ENCODE data around the gene ADD2. TPM values are rescaled to one million over a fixed set of nuclear protein-coding genes. Genes with fewer than 3 reads are reported as not detected.

ADD2 gene
- total and polyA plus RNA-seq, 2 experiments from 2014 or later: 34.6 to 223 TPM

GRCh38 chr2:70679259-70679658 is 88.7 kb downstream of the ADD2 start:
- no peaks in the 10 kb centered on the region for H3K79me2 ChIP-seq (replicated peaks; ENCODE audit: insufficient read depth)
- no peak overlapping the region for H3K4me3 ChIP-seq
- no peaks in the 10 kb centered on the region for H3K9me3 Mint-ChIP-seq
- H3K27ac ChIP-seq (ENCODE audit: low read depth): no peak overlapping the region
- DNase-seq (ENCODE audit: low spot score): no peak
- H3K27me3 ChIP-seq (ENCODE audit: insufficient read depth): no peaks in the 10 kb centered on the region
- H2AFZ ChIP-seq: no peak overlapping the region
- no peaks in the 10 kb centered on the region for H3F3A ChIP-seq (replicated peaks; ENCODE audit: low read depth)
- H3K4me1 Mint-ChIP-seq: no peaks in the 10 kb centered on the region
- H3K36me3 Mint-ChIP-seq (ENCODE audit: low read depth): peaks cover 88% of the 10 kb centered on the region
- H4K20me1 ChIP-seq (replicated peaks; ENCODE audit: insufficient read depth): peaks cover 8% of the 10 kb centered on the region; the same call in 1 of the 2 replicates
- ATAC-seq: no peak
- H3K36me3 ChIP-seq (ENCODE audit: insufficient read depth): peaks cover 62% of the 10 kb centered on the region
- no peak overlapping the region for H3K4me3 Mint-ChIP-seq
- H3K27me3 Mint-ChIP-seq (ENCODE audit: insufficient read depth, low read depth, poor library complexity): peaks cover 3% of the 10 kb centered on the region
- H3K4me2 ChIP-seq: no peak overlapping the region
- no peaks in the 10 kb centered on the region for H3K4me1 ChIP-seq (ENCODE audit: insufficient read depth)
- no peak overlapping the region for H3K27ac Mint-ChIP-seq
- no peaks in the 10 kb centered on the region for H3K9me2 ChIP-seq (ENCODE audit: insufficient read depth)
- TF ChIP-seq ZNF462 (CRISPR knock-in tag; IDR thresholded peaks at IDR 0.05) (no peak), ZNF114 (CRISPR knock-in tag; IDR thresholded peaks at IDR 0.05) (no peak), JUNB (IDR thresholded peaks at IDR 0.05; ENCODE audit: unreplicated experiment) (no peak), NANOG (IDR thresholded peaks at IDR 0.05; ENCODE audit: borderline replicate concordance) (no peak), CTCF (conservative IDR thresholded peaks at IDR 0.05; ENCODE audit: low read depth in 2 of 2) (no peak)

Measured in GM23338 (cell line).